ENCODE results near the gene NGEF.

DNA sequence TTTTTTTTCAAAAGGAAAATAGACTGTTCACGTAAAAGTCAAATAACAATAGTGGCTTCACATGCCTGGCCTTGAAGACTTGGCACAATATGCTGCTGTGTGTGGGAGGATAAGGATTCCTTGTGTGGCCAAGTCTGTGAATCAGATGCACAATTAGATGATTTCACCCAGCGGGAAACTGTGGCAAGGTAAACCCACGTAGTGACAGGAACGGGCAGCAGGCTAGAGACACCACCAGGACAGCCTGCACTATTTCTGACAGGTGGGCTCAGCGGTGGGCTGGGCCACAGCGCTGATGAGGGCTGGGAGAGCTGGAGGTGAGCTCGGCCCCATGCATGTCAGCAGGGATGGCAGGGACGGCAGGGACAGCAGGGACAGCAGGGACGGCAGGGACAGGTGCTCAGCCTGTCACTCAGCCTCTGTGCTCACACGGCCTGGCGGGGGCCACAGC is 121.4 kb downstream of the NGEF start:
- TF ChIP-seq CHD2 (IDR thresholded peaks at IDR 0.05; ENCODE audit: borderline replicate concordance, low read depth, low read length): no peak
- TF ChIP-seq POLR2A (IDR thresholded peaks at IDR 0.05; ENCODE audit: low read depth, low read length): no peak
- TF ChIP-seq RCOR1 (conservative IDR thresholded peaks at IDR 0.05; ENCODE audit: low read depth, low read length): no peak
- no peak for TF ChIP-seq POLR2AphosphoS5 (IDR thresholded peaks at IDR 0.05; ENCODE audit: low read length)
- TF ChIP-seq SMAD1 (IDR thresholded peaks at IDR 0.05; ENCODE audit: low read depth, partially characterized antibody): no peak
- TF ChIP-seq EZH2 (IDR thresholded peaks at IDR 0.05; ENCODE audit: borderline replicate concordance, control insufficient read depth, low read depth, low read length): no peak
- no peak for TF ChIP-seq HDAC2 (IDR thresholded peaks at IDR 0.05)
- TF ChIP-seq ATF3 (IDR thresholded peaks at IDR 0.05; ENCODE audit: borderline replicate concordance, extremely low read depth, low read depth, low read length): no peak
- TF ChIP-seq PKNOX1 (IDR thresholded peaks at IDR 0.05): no peak
- no peak for TF ChIP-seq TARDBP (IDR thresholded peaks at IDR 0.05; ENCODE audit: borderline replicate concordance)
- TF ChIP-seq STAT1 (conservative IDR thresholded peaks at IDR 0.05): no peak
- TF ChIP-seq NR2C1 (IDR thresholded peaks at IDR 0.05): no peak
- TF ChIP-seq RUNX3 (IDR thresholded peaks at IDR 0.05; ENCODE audit: low read length): no peak
- no peak for TF ChIP-seq ATF2 (IDR thresholded peaks at IDR 0.05; ENCODE audit: low read length)
